GM19023 (cell line): ENCODE data around the gene CCDC171.
"Not testable (repeated sequence)": the region's sequence is repeated elsewhere in the genome, so short reads cannot be mapped to it uniquely, and the experiment has no call there.

Experiments used
- ATAC-seq: cut with Tn5 transposase; IDR thresholded peaks from one replicate; pipeline ENCODE4 v1.9.1; 2021; ENCODE audit warnings: mild to moderate bottlenecking, moderate library complexity; ENCODE audit not compliant: unreplicated experiment

The CCDC171 gene

GRCh38 chr9:15693701-15694100 lies 140.9 kb downstream of the CCDC171 start:
- ATAC-seq: no peak

- ATAC-seq: no peak
Measured at GRCh38 chr9:15696979-15697378, 144.1 kb downstream of the CCDC171 start.

- no peak for ATAC-seq
Measured at GRCh38 chr9:15697446-15697851, 144.6 kb downstream of the CCDC171 start.

- ATAC-seq: not testable (repeated sequence)
Measured at GRCh38 chr9:15699876-15700559, 147.2 kb downstream of the CCDC171 start.

- no peak for ATAC-seq
Measured at GRCh38 chr9:15707000-15707399, 154.2 kb downstream of the CCDC171 start.

- ATAC-seq: no peak
Measured at GRCh38 chr9:15711531-15711930, 158.7 kb downstream of the CCDC171 start.

- ATAC-seq: no peak
Measured at GRCh38 chr9:15711931-15712330, 159.1 kb downstream of the CCDC171 start.

GRCh38 chr9:15714746-15715145 lies 161.9 kb downstream of the CCDC171 start:
- no peak for ATAC-seq

- no peak for ATAC-seq
Measured at GRCh38 chr9:15717290-15717967, 164.6 kb downstream of the CCDC171 start.

- no peak for ATAC-seq
Measured at GRCh38 chr9:15718423-15718822, 165.6 kb downstream of the CCDC171 start.

GRCh38 chr9:15720861-15721260 lies 168.0 kb downstream of the CCDC171 start:
- no peak for ATAC-seq

- ATAC-seq: no peak
Measured at GRCh38 chr9:15722888-15723287, 170.0 kb downstream of the CCDC171 start.

GRCh38 chr9:15724016-15724415 lies 171.2 kb downstream of the CCDC171 start:
- ATAC-seq: no peak

GRCh38 chr9:15724612-15725011 lies 171.8 kb downstream of the CCDC171 start:
- no peak for ATAC-seq

GRCh38 chr9:15725953-15726352 lies 173.1 kb downstream of the CCDC171 start:
- no peak for ATAC-seq

GRCh38 chr9:15729507-15729906 lies 176.7 kb downstream of the CCDC171 start:
- no peak for ATAC-seq

- no peak for ATAC-seq
Measured at GRCh38 chr9:15735083-15735857, 182.4 kb downstream of the CCDC171 start.

GRCh38 chr9:15736569-15736968 lies 183.7 kb downstream of the CCDC171 start:
- no peak for ATAC-seq

- no peak for ATAC-seq
Measured at GRCh38 chr9:15738011-15738410, 185.2 kb downstream of the CCDC171 start.

GRCh38 chr9:15741015-15741414 lies 188.2 kb downstream of the CCDC171 start:
- ATAC-seq: no peak

GRCh38 chr9:15743512-15743911 lies 190.7 kb downstream of the CCDC171 start:
- no peak for ATAC-seq

GRCh38 chr9:15744196-15744595 lies 191.4 kb downstream of the CCDC171 start:
- no peak for ATAC-seq
